Transverse colon (tissue), 4 donors: ENCODE results near the gene SLC12A2. TPM values are rescaled to one million over a fixed set of nuclear protein-coding genes. Genes with fewer than 3 reads are reported as not detected.

ENCODE experiments used
- DNase-seq: peaks from one replicate; pipeline ENCODE4 v3.0.0-alpha.2; 2019
- H3K27ac ChIP-seq, 4 donors: fragments of 200-600 bp; sonication (generic); 2 replicates each; pipeline ENCODE4 v1.5.1; 2016 to 2018; ENCODE audit warnings: inconsistent platforms in 4 of 4
- H3K27me3 ChIP-seq: fragments of 200-600 bp; sonication (generic); 2 replicates; pipeline ENCODE4 v1.5.1; 2017; ENCODE audit warnings: inconsistent platforms
- H3K36me3 ChIP-seq, 4 donors: fragments of 200-600 bp; sonication (generic); 2 replicates each; pipeline ENCODE4 v1.5.1; 2017 to 2019; ENCODE audit warnings: inconsistent platforms in 4 of 4
- H3K4me1 ChIP-seq, 4 donors: fragments of 200-600 bp; sonication (generic); 2 replicates each; pipeline ENCODE4 v1.5.1; 2017 to 2020; ENCODE audit warnings: inconsistent platforms in 4 of 4
- H3K4me3 ChIP-seq, 4 donors: fragments of 200-600 bp; sonication (generic); 1 replicate in 1 of 4; 2 replicates in 3 of 4; pipeline versions ENCODE4 v1.5.1 to v1.6.1; 2017 to 2019; ENCODE audit warnings: inconsistent platforms in 4 of 4
- H3K9me3 ChIP-seq, 2 donors: fragments of 200-600 bp; sonication (generic); 2 replicates each; pipeline ENCODE4 v1.5.1; 2017 to 2019; ENCODE audit warnings: inconsistent platforms in 2 of 2
- EP300 ChIP-seq: sonication (generic); formaldehyde crosslinking; IDR thresholded peaks from one replicate; pipeline ENCODE4 v1.6.1; 2017; ENCODE audit warnings: antibody characterized with exemption, low read depth
- POLR2A ChIP-seq: fragments of 450-650 bp; IDR thresholded peaks from one replicate; pipeline ENCODE4 v1.6.1; 2016; ENCODE audit warnings: antibody characterized with exemption, mild to moderate bottlenecking, moderate library complexity
- POLR2AphosphoS5 ChIP-seq, 3 donors: sonication (generic); formaldehyde crosslinking; IDR thresholded peaks; one replicate each; pipeline ENCODE4 v1.6.1; 2016; ENCODE audit warnings: antibody characterized with exemption in 3 of 3
- WGBS, 2 donors: methylation state at CpG; one replicate each; pipeline ENCODE4 v1.1.5; 2018; ENCODE audit warnings: low coverage in 1 of 2; 5-methylcytosine and 5-hydroxymethylcytosine counted together
- in situ Hi-C, 4 donors: fragments of 200-750 bp; cut with MboI; loops; one replicate each; pipeline versions ENCODE4 v1.15.0 to v1.15.1; 2017; ENCODE audit warnings: low sequenced_read_pairs in 3 of 4, low pct_ligation_motif_present in 1 of 4, low pct_unique_long_range_greater_than_20kb in 1 of 4
- intact Hi-C: fragments of 100-400 bp; cut with DNase I; formaldehyde crosslinking; loops from one replicate; pipeline ENCODE4 v1.15.1; 2023; ENCODE audit warnings: low total_unique reads
- total RNA-seq, 4 donors: library from RNA; depleted of rRNA; stranded (reverse); fragments of >200 nt; gene quantifications; one replicate each; pipeline ENCODE4 v1.1.0, GENCODE V29; 2016
- TF ChIP-seq, protein P1 (sequence below), 5 experiments: fragments of 200-600 bp in 3 of 5; fragments of 450-650 bp in 2 of 5; sonication (generic) in 3 of 5; IDR thresholded peaks; 1 replicate in 2 of 5; 2 replicates in 3 of 5; pipeline ENCODE4 v1.5.1; 2016 to 2017; ENCODE audit warnings: antibody characterized with exemption in 5 of 5, inconsistent platforms in 3 of 5, mild to moderate bottlenecking in 2 of 5, moderate library complexity in 1 of 5

SLC12A2 gene
- total RNA-seq, 4 donors from 2014 or later, result 40.4 to 91.1 (median 73.5) TPM

DNA sequence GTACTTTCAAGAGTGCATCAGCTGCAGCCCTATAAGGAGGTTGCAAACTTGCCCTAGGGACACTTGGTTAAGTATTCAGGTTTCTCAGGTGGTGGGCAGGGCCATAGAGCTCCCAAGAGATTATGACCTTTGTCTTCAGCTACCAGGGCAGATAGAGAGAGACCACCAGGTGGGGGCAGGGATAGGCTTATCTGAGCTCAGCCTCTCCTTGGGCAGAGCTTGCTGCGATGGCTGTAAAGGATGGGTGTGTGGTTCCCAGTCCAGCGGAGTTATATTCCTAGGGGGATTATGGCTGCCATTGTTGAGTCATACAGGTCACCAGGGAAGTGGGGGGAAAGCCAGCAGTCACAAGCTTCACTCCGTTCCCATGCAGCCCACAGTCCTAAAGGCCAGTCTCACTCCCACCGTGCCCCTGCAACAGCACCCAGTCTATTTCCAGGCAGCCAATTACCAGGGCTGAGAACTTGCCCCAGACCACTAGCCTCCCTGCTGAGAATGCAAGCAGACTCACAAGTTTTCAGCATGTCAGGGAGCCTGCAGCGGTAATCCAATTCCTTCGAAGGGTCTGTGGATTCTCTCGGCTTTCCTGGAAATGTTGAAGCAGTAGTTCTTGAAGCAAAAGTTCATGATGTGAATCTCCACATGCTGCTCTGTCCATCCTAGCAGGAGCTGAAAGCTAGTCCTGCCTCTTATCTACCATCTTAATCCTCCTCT, 151.5 kb downstream of the SLC12A2 start:
- H3K9me3 ChIP-seq, result no peaks in the 10 kb centered on the region
- TF ChIP-seq POLR2A (no peak), EP300 (no peak), POLR2AphosphoS5 (IDR thresholded peaks at IDR 0.05) (no peak)
- TF ChIP-seq, protein P1, sequence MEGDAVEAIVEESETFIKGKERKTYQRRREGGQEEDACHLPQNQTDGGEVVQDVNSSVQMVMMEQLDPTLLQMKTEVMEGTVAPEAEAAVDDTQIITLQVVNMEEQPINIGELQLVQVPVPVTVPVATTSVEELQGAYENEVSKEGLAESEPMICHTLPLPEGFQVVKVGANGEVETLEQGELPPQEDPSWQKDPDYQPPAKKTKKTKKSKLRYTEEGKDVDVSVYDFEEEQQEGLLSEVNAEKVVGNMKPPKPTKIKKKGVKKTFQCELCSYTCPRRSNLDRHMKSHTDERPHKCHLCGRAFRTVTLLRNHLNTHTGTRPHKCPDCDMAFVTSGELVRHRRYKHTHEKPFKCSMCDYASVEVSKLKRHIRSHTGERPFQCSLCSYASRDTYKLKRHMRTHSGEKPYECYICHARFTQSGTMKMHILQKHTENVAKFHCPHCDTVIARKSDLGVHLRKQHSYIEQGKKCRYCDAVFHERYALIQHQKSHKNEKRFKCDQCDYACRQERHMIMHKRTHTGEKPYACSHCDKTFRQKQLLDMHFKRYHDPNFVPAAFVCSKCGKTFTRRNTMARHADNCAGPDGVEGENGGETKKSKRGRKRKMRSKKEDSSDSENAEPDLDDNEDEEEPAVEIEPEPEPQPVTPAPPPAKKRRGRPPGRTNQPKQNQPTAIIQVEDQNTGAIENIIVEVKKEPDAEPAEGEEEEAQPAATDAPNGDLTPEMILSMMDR (IDR thresholded peaks at IDR 0.05), result no peak
- intact Hi-C loops, result no loop called here
- DNase-seq, result no peak
- in situ Hi-C loops, result no loop called here
- no peaks in the 10 kb centered on the region for H3K36me3 ChIP-seq
- H3K27me3 ChIP-seq, result no peaks in the 10 kb centered on the region
- no peak overlapping the region for H3K4me3 ChIP-seq
- no peak overlapping the region for H3K27ac ChIP-seq
- no peaks in the 10 kb centered on the region for H3K4me1 ChIP-seq
- 91 to 93% methylated on average over 3 to 7 of the region's 7 CpGs for WGBS, 2 donors

DNA sequence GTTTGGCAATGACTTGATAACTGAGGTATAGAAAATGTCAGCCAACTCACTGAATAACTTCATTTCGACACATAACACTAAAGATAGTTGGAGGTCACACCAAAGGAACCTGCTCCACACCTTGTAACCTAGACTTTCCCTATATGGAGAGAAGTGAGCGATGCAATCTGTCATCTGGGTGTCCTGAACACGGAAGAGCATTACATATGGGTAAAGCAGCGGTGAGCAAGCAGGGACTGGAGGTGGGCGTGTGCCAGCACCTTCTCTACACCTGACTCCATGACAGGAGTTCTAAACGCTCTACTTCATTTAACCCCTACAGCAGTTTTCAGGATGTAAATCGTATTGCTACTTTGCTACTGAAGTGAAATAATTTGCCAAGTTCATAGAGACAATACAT, 152.8 kb downstream of the SLC12A2 start:
- TF ChIP-seq POLR2A (no peak), POLR2AphosphoS5 (IDR thresholded peaks at IDR 0.05) (no peak), EP300 (no peak)
- TF ChIP-seq, protein P1 (IDR thresholded peaks at IDR 0.05), result no peak
- no peak overlapping the region for H3K27ac ChIP-seq
- no peaks in the 10 kb centered on the region for H3K9me3 ChIP-seq
- H3K4me3 ChIP-seq, result no peak overlapping the region
- in situ Hi-C loops (no loop called here), intact Hi-C loops (no loop called here)
- no peak for DNase-seq
- 83 to 85% methylated on average over 4 to 7 of the region's 7 CpGs for WGBS, 2 donors
- H3K36me3 ChIP-seq, result no peaks in the 10 kb centered on the region
- no peaks in the 10 kb centered on the region for H3K27me3 ChIP-seq
- no peaks in the 10 kb centered on the region for H3K4me1 ChIP-seq

DNA sequence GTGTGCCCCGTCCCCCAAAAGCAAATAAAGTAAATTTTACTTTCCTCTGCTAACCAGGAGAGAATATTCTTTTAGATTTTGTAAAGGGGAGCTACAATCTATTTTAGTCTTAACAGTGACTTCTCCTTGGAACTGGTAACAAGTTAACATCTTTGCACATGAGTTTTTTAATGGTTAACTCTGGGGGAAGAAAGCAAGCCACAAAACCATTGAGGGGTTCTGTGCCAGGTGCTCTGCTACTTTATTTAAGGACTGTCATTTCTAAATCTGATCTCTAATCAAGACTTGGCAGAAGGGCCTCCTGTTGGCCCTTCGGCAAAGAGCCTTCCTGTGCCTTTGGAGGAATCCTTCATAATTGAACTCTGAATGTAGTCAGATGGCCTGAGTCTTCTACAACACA, 153.4 kb downstream of the SLC12A2 start:
- intact Hi-C loops (no loop called here), in situ Hi-C loops (no loop called here)
- WGBS, 2 donors, result 57 to 70% methylated on average over 1 to 2 of the region's 2 CpGs
- no peaks in the 10 kb centered on the region for H3K9me3 ChIP-seq
- TF ChIP-seq, protein P1 (IDR thresholded peaks at IDR 0.05), result no peak
- no peak for TF ChIP-seq POLR2AphosphoS5 (IDR thresholded peaks at IDR 0.05)
- TF ChIP-seq EP300, result no peak
- TF ChIP-seq POLR2A, result no peak
- H3K27ac ChIP-seq, result no peak overlapping the region
- H3K4me3 ChIP-seq, result no peak overlapping the region
- H3K36me3 ChIP-seq, result no peaks in the 10 kb centered on the region
- H3K4me1 ChIP-seq, result no peaks in the 10 kb centered on the region
- DNase-seq, result no peak
- no peaks in the 10 kb centered on the region for H3K27me3 ChIP-seq

DNA sequence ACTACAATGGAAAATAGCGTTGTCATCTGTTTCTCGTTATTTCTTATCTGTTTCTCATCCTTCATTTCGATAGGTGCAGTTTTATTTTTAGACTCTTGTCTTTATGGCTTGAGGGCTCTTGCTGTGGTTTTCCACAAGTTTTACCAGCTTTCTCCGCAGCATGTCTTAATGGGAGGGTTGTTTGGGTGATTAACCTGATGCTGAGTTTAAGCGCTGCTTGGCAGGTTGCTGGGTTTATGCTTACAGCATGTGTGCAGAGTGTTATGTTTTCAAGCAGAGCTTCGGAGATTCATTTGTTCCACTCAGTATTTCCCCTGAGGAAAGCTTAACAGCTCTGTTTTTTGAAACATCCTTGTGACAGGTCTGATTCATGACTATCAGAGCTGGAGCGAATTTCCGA, 154.0 kb downstream of the SLC12A2 start:
- no peak for DNase-seq
- WGBS, 2 donors, result 76 to 89% methylated on average over 8 of the region's 8 CpGs

More for the DNA sequence above, 154.0 kb downstream of the SLC12A2 start:
- Histone ChIP-seq H3K27ac (no peak overlapping the region), H3K36me3 (no peaks in the 10 kb centered on the region), H3K4me3 (no peak overlapping the region), H3K9me3 (no peaks in the 10 kb centered on the region), H3K27me3 (no peaks in the 10 kb centered on the region), H3K4me1 (no peaks in the 10 kb centered on the region)
- TF ChIP-seq POLR2AphosphoS5 (IDR thresholded peaks at IDR 0.05), result no peak
- no peak for TF ChIP-seq POLR2A
- no peak for TF ChIP-seq EP300
- TF ChIP-seq, protein P1 (IDR thresholded peaks at IDR 0.05), result no peak
- intact Hi-C loops (no loop called here), in situ Hi-C loops (no loop called here)
